Measurements from ENCODE around the gene MYOT. TPM values are rescaled to one million over a fixed set of nuclear protein-coding genes. Genes with fewer than 3 reads are reported as not detected.

The MYOT gene
- total and polyA plus RNA-seq, 2 of the 4 experiments (the other 2 are of a cell fraction), result not detected

GRCh38 chr5:137901011-137901817, 33.6 kb downstream of the MYOT start:
- Histone ChIP-seq H3K56ac (ENCODE audit: extremely low read depth, insufficient read depth, low read length) (no peak overlapping the region), H2BK20ac (ENCODE audit: low read depth, low read length) (no peak overlapping the region), H3K36me3 (ENCODE audit: control insufficient read depth, insufficient read depth, low read length) (no peaks in the 10 kb centered on the region), H2AK5ac (ENCODE audit: low read depth, low read length) (no peak overlapping the region), H2BK120ac (ENCODE audit: low read depth, low read length) (no peak overlapping the region), H3K4me2 (ENCODE audit: low read depth, low read length) (no peak overlapping the region), H3K9me1 (ENCODE audit: insufficient read depth, low read length) (no peaks in the 10 kb centered on the region), H3K9ac (ENCODE audit: low read depth, low read length) (no peak overlapping the region), H4K8ac (ENCODE audit: low read depth in 2 of 2, low read length in 2 of 2) (no peak overlapping the region), H3K9me3 (ENCODE audit: control insufficient read depth, insufficient read depth, low read length) (no peaks in the 10 kb centered on the region), H3K4ac (ENCODE audit: low read depth, low read length) (no peak overlapping the region), H3K18ac (ENCODE audit: low read depth, low read length) (no peak overlapping the region), H3K27me3 (ENCODE audit: control insufficient read depth, insufficient read depth, low read length) (peaks cover 6% of the 10 kb centered on the region), H3K14ac (replicated peaks; ENCODE audit: low read depth, low read length) (no peak overlapping the region), H3K79me1 (ENCODE audit: low read depth in 1 of 2, low read length in 2 of 2) (no peaks in the 10 kb centered on the region), H4K91ac (ENCODE audit: insufficient read depth, low read depth, low read length) (no peak overlapping the region), H3K4me3 (ENCODE audit: insufficient read depth, low read depth, low read length) (no peak overlapping the region), H2BK5ac (ENCODE audit: low read depth, low read length, poor library complexity, severe bottlenecking) (no peak overlapping the region), H3K27ac (ENCODE audit: insufficient read depth, low read length) (no peak overlapping the region), H2BK15ac (ENCODE audit: low read depth, low read length) (no peak overlapping the region), H4K5ac (ENCODE audit: low read depth, low read length) (no peak overlapping the region), H2AFZ (replicated peaks; ENCODE audit: low read length, poor library complexity) (no peak overlapping the region), H3K4me1 (ENCODE audit: control insufficient read depth, insufficient read depth, low read length) (no peaks in the 10 kb centered on the region), H4K20me1 (ENCODE audit: insufficient read depth, low read length) (no peaks in the 10 kb centered on the region), H3K23ac (ENCODE audit: low read depth, low read length) (no peak overlapping the region), H2AK9ac (replicated peaks; ENCODE audit: low read depth, low read length, poor library complexity) (no peak overlapping the region)
- WGBS, 2 experiments (ENCODE audit: extremely low coverage in 2 of 2, insufficient read length in 1 of 2), result 93% methylated on average over 3 of the region's 5 CpGs; no CpG with 5 or more reads in 1 of the 2 experiments
- intact Hi-C loops (cut with micrococcal nuclease) (no loop called here), in situ Hi-C loops (cut with MboI; ENCODE audit: low sequenced_read_pairs) (no loop called here), dilution Hi-C loops (cut with HindIII; ENCODE audit: low sequenced_read_pairs, unreplicated experiment) (no loop called here)
- ChIA-PET POLR2A (ENCODE audit: unreplicated experiment) (no interaction called here), CTCF (interaction anchor here (0.7 to 1.1 kb wide), 2 partner anchors 13 to 249 kb away, joined by 4 to 8 read pairs; no protein-coding TSS in a partner anchor)
- ATAC-seq (ENCODE audit: low read depth) (no peak), DNase-seq (no peak)
- TF ChIP-seq MXI1 (IDR thresholded peaks at IDR 0.05; ENCODE audit: borderline replicate concordance, low read depth, low read length) (no peak), RAD21 (IDR thresholded peaks at IDR 0.05; ENCODE audit: low read length) (no peak), RFX5 (IDR thresholded peaks at IDR 0.05; ENCODE audit: low read depth, low read length) (no peak), MAFK (IDR thresholded peaks at IDR 0.05; ENCODE audit: low read depth, low read length) (no peak), MAZ (IDR thresholded peaks at IDR 0.05; ENCODE audit: borderline replicate concordance, low read depth, low read length) (no peak)
- BruUV-seq (replicated peaks), result no TSS peak
